ENCODE data around the gene GABBR2.

- TF ChIP-seq CTCF (IDR thresholded peaks at IDR 0.05) (no peak), EZH2 (IDR thresholded peaks at IDR 0.05; ENCODE audit: borderline replicate concordance, insufficient read depth, low read depth, low read length, poor library complexity, severe bottlenecking) (no peak)
Measured at GRCh38 chr9:98479967-98480847, 228.5 kb downstream of the GABBR2 start.

Data from B cell (primary cell).